NCI-H82 (cell line): Measurements from ENCODE around the gene TSC2.
"Not testable (repeated sequence)": the region's sequence is repeated elsewhere in the genome, so short reads cannot be mapped to it uniquely, and the experiment has no call there.

Experiments used
- DNase-seq: peaks from one replicate; lab custom pipeline; 2025; lab: John Stamatoyannopoulos, UW

Gene TSC2

GRCh38 chr16:2122934-2123683, 75.3 kb downstream of the TSC2 start:
- not testable (repeated sequence) for DNase-seq

GRCh38 chr16:2123706-2124376, 76.1 kb downstream of the TSC2 start:
- not testable (repeated sequence) for DNase-seq

- DNase-seq = not testable (repeated sequence)
Observed at GRCh38 chr16:2124377-2124693, 76.5 kb downstream of the TSC2 start.

- DNase-seq = peak; percentile 69
Observed at GRCh38 chr16:2124694-2125444, 77.1 kb downstream of the TSC2 start.

GRCh38 chr16:2125609-2126008, 77.8 kb downstream of the TSC2 start:
- not testable (repeated sequence) for DNase-seq

GRCh38 chr16:2126161-2126743, 78.5 kb downstream of the TSC2 start:
- DNase-seq = not testable (repeated sequence)

- not testable (repeated sequence) for DNase-seq
Observed at GRCh38 chr16:2126928-2127556, 79.3 kb downstream of the TSC2 start.

- peak; percentile 67 for DNase-seq
Observed at GRCh38 chr16:2127630-2128280, 80.0 kb downstream of the TSC2 start.

- DNase-seq = peak; percentile 86
Observed at GRCh38 chr16:2129251-2129650, 81.5 kb downstream of the TSC2 start.

GRCh38 chr16:2129890-2130447, 82.2 kb downstream of the TSC2 start:
- not testable (repeated sequence) for DNase-seq

- DNase-seq = not testable (repeated sequence)
Observed at GRCh38 chr16:2133797-2134196, 86.0 kb downstream of the TSC2 start.

- DNase-seq = not testable (repeated sequence)
Observed at GRCh38 chr16:2135071-2135470, 87.3 kb downstream of the TSC2 start.

- DNase-seq = peak; percentile 92
Observed at GRCh38 chr16:2135770-2136490, 88.1 kb downstream of the TSC2 start, which contains the start of gene PKD1. Gene PKD1, minus strand, starts transcription at chr16:2135898. Its CDS starts 209 bp downstream, at chr16:2135689.
